ENCODE measurements around the gene FGF14.

FGF14 gene

GRCh38 chr13:101739382-101740178 is 662.3 kb downstream of the FGF14 start:
- DNase-seq (ENCODE audit: low spot score), result no peak
- Histone ChIP-seq H3K27ac (no peak overlapping the region), H3K4me3 (no peak overlapping the region)
- no peak for TF ChIP-seq CTCF (IDR thresholded peaks at IDR 0.05)

GRCh38 chr13:101738336-101738735 is 663.5 kb downstream of the FGF14 start:
- DNase-seq (ENCODE audit: low spot score), result no peak
- no peak for TF ChIP-seq CTCF (IDR thresholded peaks at IDR 0.05)
- H3K27ac ChIP-seq, result no peak overlapping the region
- no peak overlapping the region for H3K4me3 ChIP-seq

- no peak for TF ChIP-seq CTCF (IDR thresholded peaks at IDR 0.05)
- DNase-seq (ENCODE audit: low spot score), result no peak
- Histone ChIP-seq H3K4me3 (no peak overlapping the region), H3K27ac (no peak overlapping the region)
Observed at GRCh38 chr13:101736566-101736965, 665.3 kb downstream of the FGF14 start.

- H3K27ac ChIP-seq, result no peak overlapping the region
- DNase-seq (ENCODE audit: low spot score), result no peak
- TF ChIP-seq CTCF (IDR thresholded peaks at IDR 0.05), result no peak
- no peak overlapping the region for H3K4me3 ChIP-seq
Observed at GRCh38 chr13:101730420-101731000, 671.3 kb downstream of the FGF14 start.

GRCh38 chr13:101728615-101729014 is 673.2 kb downstream of the FGF14 start:
- H3K27ac ChIP-seq, result no peak overlapping the region
- no peak for DNase-seq (ENCODE audit: low spot score)
- no peak for TF ChIP-seq CTCF (IDR thresholded peaks at IDR 0.05)
- no peak overlapping the region for H3K4me3 ChIP-seq

- Histone ChIP-seq H3K27ac (no peak overlapping the region), H3K4me3 (no peak overlapping the region)
- TF ChIP-seq CTCF (IDR thresholded peaks at IDR 0.05), result no peak
- no peak for DNase-seq (ENCODE audit: low spot score)
Observed at GRCh38 chr13:101728021-101728420, 673.8 kb downstream of the FGF14 start.

- DNase-seq (ENCODE audit: low spot score), result no peak
- H3K4me3 ChIP-seq, result no peak overlapping the region
- TF ChIP-seq CTCF (IDR thresholded peaks at IDR 0.05), result no peak
- H3K27ac ChIP-seq, result no peak overlapping the region
Observed at GRCh38 chr13:101727118-101727517, 674.7 kb downstream of the FGF14 start.

All from coronary artery (tissue), 2 donors.